HG03103 (cell line): ENCODE results near the gene NXF1.
"Not testable (repeated sequence)": the region's sequence is repeated elsewhere in the genome, so short reads cannot be mapped to it uniquely, and the experiment has no call there.

Experiments used
- ATAC-seq: cut with Tn5 transposase; IDR thresholded peaks from one replicate; pipeline ENCODE4 v1.9.1; 2021; ENCODE audit warnings: low read depth; ENCODE audit not compliant: unreplicated experiment

Gene NXF1

DNA sequence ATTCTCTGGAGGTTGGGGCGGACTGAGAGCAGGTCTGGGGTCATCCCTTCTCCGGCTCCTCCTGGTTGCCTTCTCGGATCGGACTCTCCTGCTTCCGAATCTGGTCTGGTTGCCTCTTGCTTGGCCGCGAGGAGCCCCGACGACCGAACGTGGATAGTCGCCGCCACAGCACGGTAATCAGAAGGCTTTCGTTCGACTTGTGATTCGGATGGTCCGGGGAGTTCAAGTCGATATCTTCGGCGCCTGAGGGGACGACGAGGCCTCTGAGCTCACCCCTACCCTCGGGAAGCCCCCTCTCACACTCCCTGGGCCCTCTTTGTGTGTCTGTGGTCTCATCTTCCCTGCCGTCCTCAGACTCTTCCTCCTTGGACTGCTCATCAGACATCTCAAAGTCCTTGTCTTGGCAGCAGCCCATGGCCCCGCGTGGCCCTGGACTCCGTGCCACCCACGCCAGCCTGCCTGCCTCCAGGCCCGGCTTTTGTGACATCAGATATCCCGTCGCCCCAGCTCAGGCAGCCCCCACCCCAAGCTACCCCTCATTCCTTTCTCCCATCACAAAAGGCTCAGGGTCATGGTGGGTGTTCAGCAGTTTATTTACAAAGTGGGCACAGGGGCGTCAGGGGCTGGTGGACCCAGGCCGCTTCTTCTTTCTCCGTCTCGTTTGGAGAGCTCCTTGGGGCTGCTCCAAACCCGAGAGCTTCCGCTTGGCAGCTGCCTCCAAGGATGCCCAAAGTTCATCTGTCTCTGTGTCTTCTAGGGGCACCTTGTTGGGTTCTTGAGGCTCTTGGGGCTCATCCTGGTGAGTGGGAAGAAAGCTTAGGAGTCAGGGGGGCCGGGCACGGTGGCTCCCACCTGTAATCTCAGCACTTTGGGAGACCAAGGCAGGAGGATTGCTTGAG lies 27.3 kb upstream of the NXF1 start, which contains the start of gene TEX54:
Gene TEX54, minus strand, starts transcription at position 506 of the 899 bp plus-strand sequence.
- no peak for ATAC-seq

DNA sequence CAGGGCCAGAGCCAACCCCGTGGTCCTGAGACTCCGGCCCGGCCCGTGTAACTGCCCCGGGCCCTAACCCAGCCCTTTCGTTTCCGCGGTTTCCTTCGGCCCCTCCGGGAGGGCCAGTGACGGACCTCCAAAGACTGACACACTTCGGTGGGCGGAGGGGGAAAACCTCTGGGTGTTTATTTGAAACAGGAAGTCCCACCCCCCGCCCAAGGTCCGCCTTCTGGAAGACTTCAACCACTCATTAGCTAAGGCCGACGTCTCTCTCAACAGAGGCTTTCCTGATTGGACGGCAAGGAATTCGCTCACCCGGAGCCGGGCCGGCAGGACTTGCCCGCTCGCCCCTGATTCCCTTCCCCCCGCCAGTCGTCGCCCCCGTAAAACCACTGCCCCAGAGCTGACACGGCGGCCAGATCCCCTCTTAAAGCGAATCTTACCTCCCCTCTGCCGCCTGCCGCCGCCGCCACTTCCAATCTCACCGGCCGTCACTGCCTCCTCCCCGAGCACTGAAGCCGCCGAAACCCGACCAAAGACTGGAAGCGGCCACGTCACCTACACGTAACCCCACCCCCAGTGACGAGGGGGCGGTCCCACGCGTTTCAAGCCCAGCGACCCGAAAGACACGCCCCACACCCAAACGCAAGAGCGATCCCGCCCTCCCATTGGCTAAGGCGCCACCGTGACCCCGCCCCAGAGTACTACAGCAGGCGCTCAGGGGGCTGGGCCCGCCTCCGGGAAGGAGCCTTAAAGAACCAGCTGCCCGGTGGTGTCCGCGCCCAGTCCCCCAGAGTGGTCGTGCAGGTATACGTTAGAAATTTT lies 26.5 kb upstream of the NXF1 start, which contains the start of gene STX5:
Gene STX5, minus strand, starts transcription at position 532 of the 816 bp plus-strand sequence. CDS start 808 bp downstream, outside the sequence.
- peak; percentile 79 for ATAC-seq

DNA sequence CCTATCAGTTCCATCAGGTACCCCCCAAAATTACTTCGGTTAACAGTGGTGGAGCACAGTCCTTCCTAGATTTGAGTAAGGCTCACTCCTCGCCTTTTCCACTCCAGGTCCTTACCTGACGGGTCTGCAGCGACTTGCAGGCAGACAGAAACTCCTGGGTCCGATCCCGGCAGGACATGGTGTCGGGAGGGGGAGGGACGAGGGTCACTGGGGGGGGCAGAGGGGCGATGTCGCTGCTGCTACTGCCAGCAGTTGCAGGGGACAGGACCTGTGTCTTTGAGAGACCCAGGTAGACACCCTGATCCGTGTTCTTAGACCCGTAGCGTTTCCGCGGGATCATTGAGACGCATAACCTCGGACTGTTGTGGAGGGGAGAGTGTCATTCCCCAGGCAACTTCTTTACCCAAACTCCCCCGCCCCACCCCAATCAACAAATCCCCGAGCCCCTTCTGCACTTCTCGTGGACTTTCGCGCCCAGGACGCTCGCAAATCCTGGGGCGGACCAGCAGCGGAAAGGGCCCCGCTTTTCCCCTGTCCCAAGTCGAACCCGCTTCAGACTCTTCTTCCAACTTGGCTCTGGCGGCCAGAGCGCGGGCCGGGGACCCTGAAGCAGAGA lies 25.8 kb upstream of the NXF1 start:
- no peak for ATAC-seq

DNA sequence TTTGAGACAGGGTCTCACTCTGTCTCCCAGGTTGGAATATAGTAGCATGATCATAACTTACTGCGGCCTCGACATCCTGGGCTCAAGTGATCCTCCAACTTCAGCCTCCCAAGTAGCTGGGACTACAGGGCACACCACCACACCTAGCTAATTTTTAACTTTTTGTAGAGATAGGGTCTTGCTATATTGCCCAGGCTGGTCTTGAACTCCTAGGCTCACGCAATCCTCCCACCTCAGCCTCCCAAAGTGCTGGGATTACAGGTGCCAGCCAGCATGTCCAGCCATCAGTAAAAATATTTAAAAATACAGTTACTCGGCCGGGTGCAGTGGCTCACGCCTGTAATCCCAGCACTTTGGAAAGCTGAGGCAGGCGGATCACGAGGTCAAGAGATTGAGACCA lies 22.9 kb upstream of the NXF1 start:
- ATAC-seq: not testable (repeated sequence)

DNA sequence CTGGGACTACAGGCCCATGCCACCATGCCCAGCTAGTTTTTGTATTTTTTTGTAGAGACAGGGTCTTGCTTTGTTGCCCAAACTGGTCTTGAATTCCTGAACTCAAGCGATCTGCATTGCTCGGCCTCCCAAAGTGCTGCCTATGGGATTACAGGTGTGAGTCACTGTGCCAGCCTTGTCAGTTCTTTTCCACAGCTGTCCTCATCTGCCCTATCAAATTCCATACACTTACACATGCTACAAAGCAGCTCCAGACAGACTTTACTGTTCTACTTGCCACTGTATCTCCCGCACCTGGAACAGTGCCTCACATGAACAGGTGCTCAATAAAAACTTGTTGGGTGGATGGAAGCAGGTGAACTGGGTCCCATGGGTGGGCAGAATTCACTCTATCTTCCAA lies 18.4 kb upstream of the NXF1 start:
- ATAC-seq: no peak

DNA sequence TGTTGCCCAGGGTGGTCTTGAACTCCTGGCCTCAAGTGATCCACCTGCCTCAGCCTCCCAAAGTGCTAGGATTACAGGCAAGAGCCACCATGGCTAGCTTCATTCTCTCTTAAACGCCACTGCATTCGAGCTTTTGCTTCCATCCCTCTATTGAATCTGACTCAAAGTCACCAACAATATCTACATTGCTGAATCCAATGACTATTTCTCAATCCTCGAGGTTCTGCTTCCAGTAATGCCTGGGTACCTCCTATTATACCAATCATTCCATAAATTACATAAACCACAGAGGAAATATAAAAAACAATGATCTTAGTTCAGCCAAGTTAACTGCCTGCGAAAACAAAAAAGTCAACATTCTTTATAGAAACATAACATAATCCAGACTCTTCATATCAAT lies 11.9 kb upstream of the NXF1 start:
- no peak for ATAC-seq

DNA sequence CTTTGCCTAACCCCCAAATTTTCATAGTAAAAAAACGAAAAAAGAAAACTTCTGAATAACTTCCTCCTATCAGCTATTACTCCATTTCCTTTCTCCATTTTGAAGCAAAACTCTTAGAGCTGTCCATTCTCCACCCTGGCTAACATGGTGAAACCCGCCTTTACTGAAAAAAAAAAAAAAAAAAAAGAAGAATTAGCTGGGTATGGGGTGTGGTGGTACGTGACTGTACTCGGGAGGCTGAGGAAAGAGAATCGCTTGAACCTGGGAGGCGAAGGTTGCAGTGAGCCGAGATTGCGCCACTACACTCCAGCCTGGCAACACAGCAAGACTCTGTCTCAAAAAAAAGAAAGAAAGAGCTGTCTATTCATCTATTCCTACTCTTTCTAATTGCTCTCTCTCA lies 11.3 kb upstream of the NXF1 start:
- no peak for ATAC-seq

DNA sequence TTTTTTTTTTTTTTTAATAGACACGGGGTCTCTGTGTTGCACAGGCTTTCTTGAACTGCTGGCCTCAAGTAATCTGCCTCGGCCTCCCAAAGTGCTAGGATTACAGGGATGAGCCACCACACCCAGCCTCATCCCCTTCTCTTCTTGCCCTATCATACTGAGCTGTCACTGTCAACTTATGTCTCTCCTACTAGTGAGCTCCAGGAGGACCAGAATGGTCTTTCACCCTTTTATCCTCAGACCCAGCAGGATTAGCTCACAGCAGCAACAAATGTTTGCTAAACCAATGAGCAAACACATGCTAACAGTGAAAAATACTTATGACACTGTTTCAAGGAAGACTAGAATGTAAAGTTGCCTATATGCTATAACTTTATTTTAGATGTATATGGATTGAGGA lies 6.4 kb upstream of the NXF1 start:
- no peak for ATAC-seq

DNA sequence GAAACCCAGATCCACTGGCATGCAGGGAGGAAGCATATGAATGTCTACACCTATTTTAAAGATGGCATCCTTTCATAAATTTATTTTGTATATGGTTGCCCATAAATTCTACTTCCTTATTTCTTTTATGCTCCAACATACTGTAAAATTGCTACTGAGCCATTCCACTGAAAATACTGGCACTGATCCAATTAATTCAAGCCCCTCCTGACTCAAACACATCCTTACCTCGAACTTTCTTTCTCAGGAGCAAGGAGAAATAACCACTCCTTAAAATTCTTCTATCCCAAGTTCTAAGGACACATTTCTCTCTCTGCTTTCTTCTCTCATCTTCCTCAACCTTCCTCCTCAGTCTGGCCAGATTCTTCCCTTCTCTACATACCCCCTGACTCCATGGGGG lies 5.5 kb upstream of the NXF1 start:
- no peak for ATAC-seq

DNA sequence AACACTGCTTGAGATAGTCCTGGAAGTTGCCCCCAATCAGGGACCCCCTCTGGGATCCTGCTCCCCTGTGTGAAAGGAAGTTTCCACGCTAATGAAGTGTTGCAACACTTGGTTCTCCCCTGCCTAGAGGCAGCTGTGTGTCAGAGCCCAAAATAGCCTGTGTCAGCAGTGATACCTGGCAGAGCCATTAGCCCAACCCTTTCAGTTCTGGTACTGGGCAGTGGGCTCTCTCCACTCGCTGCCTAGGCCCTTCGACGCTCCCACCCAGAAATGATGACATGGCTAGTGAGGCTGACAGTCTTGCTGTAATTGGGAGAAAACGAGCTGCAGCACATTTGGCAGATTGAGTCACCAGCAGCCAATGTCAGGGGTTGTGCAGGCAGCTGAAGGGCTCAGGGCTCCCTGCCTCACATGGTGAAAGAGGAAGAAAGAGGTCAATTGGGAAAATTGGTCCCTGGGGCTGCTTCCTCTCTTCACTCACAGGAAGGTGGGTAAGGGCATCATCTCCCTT lies 1.4 kb upstream of the NXF1 start:
- no peak for ATAC-seq

DNA sequence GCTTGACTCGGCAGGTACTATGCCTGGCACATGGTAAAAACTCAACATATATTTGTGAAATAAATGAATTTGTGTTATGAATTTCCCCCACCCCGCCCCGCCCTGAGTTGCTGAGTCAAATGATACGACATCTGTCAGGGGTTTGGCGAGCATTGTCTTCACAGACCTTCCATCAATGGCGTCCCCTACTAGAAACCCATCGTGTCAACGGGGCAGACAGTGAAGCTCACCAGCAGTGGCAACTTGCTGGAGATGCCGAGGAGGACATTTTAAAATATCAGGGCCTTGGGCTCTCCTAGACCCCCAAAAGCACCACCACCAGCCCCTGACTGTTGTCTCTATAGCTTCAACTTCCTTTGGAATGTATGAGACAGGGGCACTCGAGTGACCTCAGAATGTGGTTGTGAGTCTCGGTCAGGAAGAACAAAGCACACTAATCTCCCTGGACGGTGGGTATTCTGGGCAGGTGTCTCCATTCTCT lies 761 bp upstream of the NXF1 start:
- no peak for ATAC-seq

DNA sequence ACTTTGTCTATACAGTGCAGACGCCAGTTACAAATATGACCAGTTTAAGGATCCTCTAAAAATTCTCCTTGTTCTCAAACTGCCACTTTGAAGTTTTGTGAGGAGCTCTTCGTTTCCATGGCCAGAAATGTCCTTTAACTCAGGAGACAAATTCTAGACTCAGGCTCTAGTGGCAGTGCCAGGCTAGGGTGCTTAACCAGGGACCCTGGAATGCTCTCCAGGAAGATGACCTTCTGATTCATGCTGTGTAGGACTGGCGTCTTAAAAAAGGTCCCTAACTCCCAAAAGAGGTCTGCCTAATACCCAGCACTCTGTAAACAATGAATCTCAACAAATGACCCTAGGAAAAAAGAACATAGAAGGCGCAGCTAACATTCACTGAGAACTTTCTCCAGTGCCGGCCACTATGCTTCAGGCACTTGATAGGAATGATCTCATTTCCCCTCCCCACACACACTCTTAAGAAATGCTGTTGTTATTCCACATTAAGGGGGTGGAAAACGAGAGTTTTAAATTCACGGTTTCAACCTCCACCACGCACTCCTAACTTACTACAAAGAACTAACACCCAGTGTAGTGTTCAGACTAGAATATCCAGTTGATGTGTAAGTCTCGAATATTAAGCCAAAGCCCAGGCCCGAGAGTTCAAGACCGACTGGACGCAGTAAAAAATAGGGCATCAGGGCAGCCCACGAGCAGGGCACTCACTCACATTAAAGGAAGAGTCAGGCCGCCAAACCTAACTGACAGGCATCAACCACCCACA lies 747 bp downstream of the NXF1 start:
- ATAC-seq: no peak

DNA sequence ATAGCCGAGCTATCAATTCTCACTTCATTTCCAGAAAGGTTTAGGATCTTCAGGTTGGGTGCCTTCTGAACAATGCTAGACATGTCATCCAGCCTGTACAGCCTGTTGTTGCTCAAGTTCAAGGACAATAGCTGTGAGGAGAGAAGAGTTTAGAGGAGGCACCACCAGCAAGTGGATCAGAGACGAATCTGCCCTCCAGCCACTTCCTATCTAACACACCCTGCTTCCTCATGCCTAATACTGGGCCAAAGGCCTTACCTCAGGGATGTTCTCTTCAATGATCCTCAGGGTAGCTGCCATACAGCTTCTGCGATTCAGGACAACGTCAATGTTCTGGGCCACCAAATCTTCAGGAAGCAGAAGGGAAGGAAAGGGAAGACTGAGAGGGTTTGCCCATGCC lies 4.2 kb downstream of the NXF1 start:
- ATAC-seq: no peak

DNA sequence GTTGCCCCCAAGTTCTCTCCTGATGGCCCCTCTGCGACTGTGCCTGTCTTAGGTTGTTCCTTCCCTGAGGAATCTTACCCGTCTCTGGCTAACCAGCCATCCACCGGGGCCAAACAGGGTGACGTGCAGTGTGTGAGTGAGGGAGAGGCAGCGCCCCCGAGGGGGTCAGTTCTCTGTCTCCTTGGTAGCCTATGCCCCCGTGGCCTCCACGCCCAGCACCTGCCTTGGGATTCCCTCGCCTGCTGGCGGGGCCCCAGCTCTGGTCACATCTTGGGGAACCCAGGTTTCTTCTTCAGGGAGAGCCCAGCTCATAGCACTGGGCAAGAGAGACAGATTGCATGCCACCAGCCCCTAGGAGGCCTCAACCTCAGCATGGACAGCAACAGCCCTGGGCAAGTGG lies 5.8 kb downstream of the NXF1 start:
- no peak for ATAC-seq

DNA sequence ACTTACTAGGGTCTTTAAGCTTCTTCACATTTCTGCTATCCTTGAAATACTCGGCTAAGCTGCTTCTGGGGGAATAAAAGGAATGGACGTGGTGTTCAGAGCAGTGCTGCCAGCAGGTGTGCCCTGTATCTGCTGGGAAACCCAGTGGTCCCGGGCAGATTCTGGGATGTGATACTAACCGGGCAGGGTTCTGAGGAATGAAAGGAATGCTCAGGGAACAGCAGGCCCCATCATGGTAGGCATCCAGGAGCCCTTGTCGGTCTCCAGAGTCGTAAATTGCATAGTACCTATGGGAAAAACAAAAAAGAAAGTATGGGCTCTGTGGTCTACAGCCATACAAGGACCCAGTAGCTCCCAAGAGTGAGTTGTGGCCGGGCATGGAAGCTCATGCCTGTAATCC lies 9.0 kb downstream of the NXF1 start:
- no peak for ATAC-seq

DNA sequence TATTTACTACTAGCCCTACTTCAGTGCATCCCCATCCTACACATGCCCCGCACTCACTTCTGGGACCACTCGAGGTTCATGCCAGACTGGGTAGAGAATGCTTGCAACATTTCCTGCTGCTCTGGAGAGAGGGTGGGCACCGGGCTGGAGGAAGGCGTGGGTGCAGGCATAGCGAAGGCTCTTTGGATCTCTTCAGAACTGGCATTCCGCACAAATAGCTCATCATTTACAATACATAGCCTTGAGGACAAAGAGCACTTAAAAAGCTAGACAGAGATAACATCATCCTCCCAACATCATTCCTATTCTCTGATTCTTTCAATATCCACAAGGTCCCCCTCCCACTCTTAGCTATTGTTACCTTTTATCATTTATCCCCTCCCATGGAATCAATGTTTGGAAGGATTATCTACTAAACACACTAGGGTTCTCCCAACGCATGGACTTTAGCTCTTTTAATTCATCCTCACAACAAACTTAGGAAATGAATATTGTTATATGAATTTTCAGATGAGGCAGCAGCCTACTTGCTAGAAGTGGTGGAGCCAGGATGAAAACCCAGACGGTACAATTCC lies 11.0 kb downstream of the NXF1 start:
- no peak for ATAC-seq

DNA sequence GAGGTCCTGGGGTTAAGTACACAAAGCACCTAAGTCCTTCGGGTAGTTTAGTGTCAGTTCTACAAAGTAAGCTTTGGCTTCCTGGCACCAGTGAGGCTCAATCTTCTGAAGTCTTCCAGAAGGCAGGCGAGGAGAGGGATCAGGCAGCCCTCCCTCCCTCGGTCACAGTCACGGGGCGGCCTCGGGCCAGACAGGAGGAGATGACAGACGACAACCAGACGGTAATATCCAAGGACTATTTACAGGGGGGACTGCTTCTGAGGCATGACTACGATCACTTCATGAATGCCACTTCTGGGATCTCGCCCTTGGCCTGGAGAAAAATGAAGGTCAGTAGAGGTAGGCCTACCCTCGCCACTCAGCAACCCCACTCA lies 13.1 kb downstream of the NXF1 start:
- no peak for ATAC-seq

DNA sequence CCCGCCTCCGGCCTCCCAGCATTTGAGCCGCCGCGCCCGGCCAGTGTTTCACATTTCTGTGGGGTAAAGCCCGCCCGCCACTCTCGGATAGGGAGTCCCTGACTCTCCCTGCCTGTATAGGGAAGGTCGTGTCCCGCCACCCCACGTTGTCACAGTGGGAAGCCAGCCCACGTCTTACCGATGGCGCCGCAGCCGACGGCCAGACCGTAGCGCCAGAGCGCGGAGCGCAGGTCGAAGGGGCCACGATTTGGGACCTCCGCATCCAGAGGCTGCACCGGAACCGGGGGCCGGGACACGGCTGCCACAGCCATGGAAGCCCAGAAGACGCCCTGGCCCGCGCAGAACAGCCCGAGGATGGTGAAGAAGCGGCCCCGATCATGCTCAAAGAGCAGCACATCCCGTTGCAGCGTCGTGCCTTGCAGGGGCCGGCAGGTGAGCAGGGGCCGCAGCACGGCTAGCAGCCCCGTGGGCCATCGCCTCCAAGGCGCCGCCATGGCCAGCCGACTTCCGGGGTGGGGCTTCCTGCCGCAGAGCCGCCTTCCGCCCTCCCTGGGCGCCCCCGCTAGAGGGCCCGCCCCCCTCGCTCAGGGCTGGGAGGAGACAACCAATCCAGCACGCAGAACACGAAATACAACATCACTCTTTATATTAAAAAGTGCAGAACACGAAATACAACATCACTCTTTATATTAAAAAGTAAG lies 13.6 kb downstream of the NXF1 start, which contains the start of gene TMEM223:
Gene TMEM223, minus strand, starts transcription at position 506 of the 701 bp plus-strand sequence. Its CDS starts 12 bp downstream, at position 494.
- ATAC-seq: peak; percentile 43

DNA sequence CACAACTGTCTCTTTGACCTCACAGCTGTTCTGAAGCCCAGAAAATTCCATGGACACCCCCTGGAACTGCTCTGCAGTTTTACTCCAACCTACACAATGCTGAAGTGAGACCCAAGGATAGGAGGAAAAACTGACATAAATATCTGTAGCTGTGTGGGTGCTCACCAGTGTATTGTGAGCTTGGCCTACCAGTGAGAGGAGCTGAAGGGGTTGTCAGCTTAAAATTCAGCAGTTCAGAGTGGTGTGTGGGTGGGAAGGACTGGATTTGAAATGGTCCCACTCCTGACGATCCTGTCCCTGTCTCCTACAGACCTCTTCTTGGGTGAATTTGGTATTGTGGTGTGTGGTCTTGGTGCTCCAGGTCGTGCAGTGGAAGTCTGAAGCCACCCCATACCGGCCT lies 15.7 kb downstream of the NXF1 start:
- ATAC-seq: no peak
